Nucleus accumbens (tissue), 56 donors: ENCODE data around the gene ZNF821.
"Not testable (repeated sequence)": the region's sequence is repeated elsewhere in the genome, so short reads cannot be mapped to it uniquely, and the experiment has no call there.

ENCODE experiments used
- DNase-seq, 56 donors: peaks; one replicate each; lab custom pipeline; 2025; lab: John Stamatoyannopoulos, UW

ZNF821 gene

DNA sequence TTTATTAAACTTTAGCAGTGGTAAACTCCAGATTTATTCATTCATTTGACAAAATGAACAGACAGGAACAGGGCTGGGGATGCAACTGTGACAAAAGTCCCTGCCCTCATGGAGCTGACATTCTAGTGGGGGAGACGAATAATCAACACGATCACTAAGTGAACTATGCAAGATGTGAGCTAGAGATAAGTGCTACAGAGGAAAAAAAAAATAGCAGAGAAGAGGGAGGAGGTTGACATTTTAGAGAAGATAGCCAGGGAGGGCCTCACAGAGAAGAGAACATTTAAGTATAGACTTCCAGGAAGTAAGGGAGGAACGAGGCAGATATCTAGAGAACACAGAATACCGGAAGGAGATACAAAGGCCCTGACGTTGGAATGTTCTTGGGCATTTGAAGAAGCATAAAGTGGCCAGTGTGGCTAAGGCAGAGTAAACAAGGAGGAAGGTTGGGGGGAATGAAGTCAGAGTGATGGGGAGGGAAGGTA, 57.4 kb downstream of the ZNF821 start:
- DNase-seq = no peak

DNA sequence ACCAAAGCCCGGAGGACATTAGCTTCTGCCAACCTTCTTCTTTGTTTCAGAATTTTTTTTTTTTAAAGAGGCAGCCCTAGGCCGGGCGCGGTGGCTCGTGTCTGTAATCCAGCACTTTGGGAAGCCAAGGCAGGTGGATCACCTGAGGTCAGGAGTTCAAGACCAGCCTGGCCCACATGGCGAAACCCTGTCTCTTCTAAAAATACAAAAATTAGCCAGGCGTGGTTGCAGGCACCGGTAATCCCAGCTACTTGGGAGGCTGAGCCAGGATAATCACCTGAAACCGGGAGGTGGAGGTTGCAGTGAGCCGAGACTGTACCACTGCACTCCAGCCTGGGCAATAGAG, 66.9 kb downstream of the ZNF821 start:
- DNase-seq = not testable (repeated sequence)

DNA sequence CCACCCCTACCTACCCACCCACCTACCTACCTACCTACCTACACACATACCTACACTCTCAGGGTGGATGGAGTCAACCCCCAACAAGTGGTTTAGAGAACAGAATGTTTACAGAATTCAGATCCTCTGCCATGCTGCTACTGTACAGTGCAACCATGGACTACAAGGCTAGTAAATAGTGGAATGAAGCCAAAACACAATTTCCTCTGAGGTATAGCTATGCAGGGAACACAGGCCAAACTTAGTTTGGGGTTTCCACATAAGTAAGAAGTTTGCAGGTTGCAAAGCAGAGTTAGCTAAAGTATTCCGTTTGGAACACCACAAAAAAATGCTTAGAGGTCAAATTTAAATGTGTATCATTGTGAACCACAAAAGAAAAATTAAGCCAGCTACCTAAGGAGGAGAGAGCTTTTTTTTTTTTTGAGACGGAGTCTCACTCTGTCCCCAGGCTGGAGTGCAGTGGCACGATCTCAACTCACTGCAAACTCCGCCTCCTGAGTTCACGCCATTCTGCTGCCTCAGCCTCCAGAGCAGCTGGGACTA, 72.7 kb downstream of the ZNF821 start:
- DNase-seq = no peak

DNA sequence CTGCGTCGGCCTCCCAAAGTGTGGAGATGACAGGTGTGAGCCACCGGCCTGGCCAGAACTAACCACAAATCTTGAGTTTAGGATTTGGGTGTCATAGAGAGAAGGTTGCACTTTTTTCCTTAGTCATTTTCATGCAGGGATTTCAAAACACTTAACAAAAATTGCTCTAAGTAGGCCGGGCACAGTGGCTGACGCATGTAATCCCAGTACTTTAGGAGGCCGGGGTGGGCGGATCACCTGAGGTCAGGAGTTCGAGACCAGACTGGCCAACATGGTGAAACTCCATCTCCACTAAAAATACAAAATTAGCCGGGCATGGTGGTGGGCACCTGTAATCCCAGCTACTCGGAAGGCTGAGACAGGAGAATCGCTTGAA, 73.8 kb downstream of the ZNF821 start:
- DNase-seq = not testable (repeated sequence)
